HEK293 (cell line): ENCODE measurements around the gene FHIT.

Experiments used
- BCL11A ChIP-seq: fragments of 450-650 bp; formaldehyde crosslinking; IDR thresholded peaks from 2 replicates; pipeline ENCODE4 v1.5.1; 2016; ENCODE audit warnings: low read depth, missing biosample characterization, missing genetic modification characterization
- PRDM4 ChIP-seq: fragments of 450-650 bp; formaldehyde crosslinking; IDR thresholded peaks from 2 replicates; pipeline ENCODE4 v1.5.1; 2017; ENCODE audit warnings: missing biosample characterization, missing genetic modification characterization
- PRDM6 ChIP-seq: fragments of 450-650 bp; formaldehyde crosslinking; IDR thresholded peaks from 2 replicates; pipeline ENCODE4 v1.5.1; 2017; ENCODE audit warnings: missing biosample characterization, missing genetic modification characterization
- SETDB1 ChIP-seq: IDR thresholded peaks from one replicate; pipeline ENCODE4 v1.6.1; 2017; ENCODE audit warnings: mild to moderate bottlenecking, low read length, moderate library complexity, mixed read lengths; ENCODE audit not compliant: insufficient read length
- ZBTB10 ChIP-seq: fragments of 450-650 bp; formaldehyde crosslinking; IDR thresholded peaks from 2 replicates; pipeline ENCODE4 v1.5.1; 2016; ENCODE audit warnings: missing biosample characterization, missing genetic modification characterization
- ZFP37 ChIP-seq: fragments of 450-650 bp; formaldehyde crosslinking; IDR thresholded peaks from 2 replicates; pipeline ENCODE4 v1.5.1; 2016; ENCODE audit warnings: missing biosample characterization, missing genetic modification characterization
- ZNF112 ChIP-seq: fragments of 450-650 bp; formaldehyde crosslinking; IDR thresholded peaks from 2 replicates; pipeline ENCODE4 v1.5.0; 2017; ENCODE audit warnings: missing biosample characterization, missing genetic modification characterization
- ZNF148 ChIP-seq: fragments of 450-650 bp; formaldehyde crosslinking; IDR thresholded peaks from 2 replicates; pipeline ENCODE4 v1.5.0; 2017; ENCODE audit warnings: missing biosample characterization, missing genetic modification characterization, borderline replicate concordance
- ZNF16 ChIP-seq: fragments of 450-650 bp; formaldehyde crosslinking; IDR thresholded peaks from 2 replicates; pipeline ENCODE4 v1.5.1; 2016; ENCODE audit warnings: low read depth, missing biosample characterization, missing genetic modification characterization
- ZNF19 ChIP-seq: fragments of 450-650 bp; formaldehyde crosslinking; IDR thresholded peaks from 2 replicates; pipeline ENCODE4; 2016; ENCODE audit warnings: missing biosample characterization, missing genetic modification characterization, low read depth
- ZNF266 ChIP-seq: fragments of 450-650 bp; formaldehyde crosslinking; IDR thresholded peaks from 2 replicates; pipeline ENCODE4 v1.5.1; 2016; ENCODE audit warnings: missing biosample characterization, missing genetic modification characterization, low read depth
- ZNF48 ChIP-seq: fragments of 450-650 bp; formaldehyde crosslinking; IDR thresholded peaks from 2 replicates; pipeline ENCODE4 v1.5.1; 2016; ENCODE audit warnings: missing biosample characterization, missing genetic modification characterization
- ZNF518A ChIP-seq: fragments of 450-650 bp; formaldehyde crosslinking; conservative IDR thresholded peaks from 2 replicates; pipeline ENCODE4 v1.5.1; 2016; ENCODE audit warnings: low read depth, missing biosample characterization, missing genetic modification characterization
- ZNF530 ChIP-seq: fragments of 450-650 bp; formaldehyde crosslinking; IDR thresholded peaks from 2 replicates; pipeline ENCODE4 v1.5.1; 2016; ENCODE audit warnings: low read depth, missing biosample characterization, missing genetic modification characterization
- ZNF549 ChIP-seq: fragments of 450-650 bp; IDR thresholded peaks from 2 replicates; pipeline ENCODE4 v1.5.1; 2018; ENCODE audit warnings: missing biosample characterization, missing genetic modification characterization, mild to moderate bottlenecking, inconsistent platforms, moderate library complexity
- ZNF558 ChIP-seq: fragments of 450-650 bp; formaldehyde crosslinking; IDR thresholded peaks from 2 replicates; pipeline ENCODE4 v1.5.1; 2016; ENCODE audit warnings: missing biosample characterization, missing genetic modification characterization
- ZNF585B ChIP-seq: fragments of 450-650 bp; formaldehyde crosslinking; IDR thresholded peaks from 2 replicates; pipeline ENCODE4 v1.5.1; 2016; ENCODE audit warnings: missing biosample characterization, missing genetic modification characterization
- ZNF621 ChIP-seq: fragments of 450-650 bp; formaldehyde crosslinking; IDR thresholded peaks from 2 replicates; pipeline ENCODE4 v1.5.1; 2017; ENCODE audit warnings: missing biosample characterization, missing genetic modification characterization
- ZNF623 ChIP-seq: fragments of 450-650 bp; formaldehyde crosslinking; IDR thresholded peaks from 2 replicates; pipeline ENCODE4 v1.5.1; 2016; ENCODE audit warnings: missing biosample characterization, missing genetic modification characterization
- ZNF639 ChIP-seq: fragments of 450-650 bp; formaldehyde crosslinking; IDR thresholded peaks from 2 replicates; pipeline ENCODE4 v1.5.1; 2016; ENCODE audit warnings: missing biosample characterization, missing genetic modification characterization
- ZNF677 ChIP-seq: fragments of 450-650 bp; IDR thresholded peaks from 2 replicates; pipeline ENCODE4 v1.5.0; 2018; ENCODE audit warnings: missing biosample characterization, mild to moderate bottlenecking, missing genetic modification characterization, moderate library complexity
- ZSCAN18 ChIP-seq: fragments of 450-650 bp; formaldehyde crosslinking; IDR thresholded peaks from 2 replicates; pipeline ENCODE4 v1.5.1; 2016; ENCODE audit warnings: missing biosample characterization, missing genetic modification characterization
- ZSCAN23 ChIP-seq: fragments of 450-650 bp; formaldehyde crosslinking; IDR thresholded peaks from 2 replicates; pipeline ENCODE4 v1.5.1; 2016; ENCODE audit warnings: missing biosample characterization, missing genetic modification characterization

Gene FHIT

GRCh38 chr3:60931452-60931851 lies 319.8 kb downstream of the FHIT start (continued):
- TF ChIP-seq PRDM4 (tag by site-specific recombination) (peak; percentile 45; the same call in 1 of the 2 replicates), ZNF558 (tag by site-specific recombination) (no peak), ZSCAN18 (tag by site-specific recombination) (no peak), ZNF48 (tag by site-specific recombination) (no peak), PRDM6 (tag by site-specific recombination) (peak; percentile 82), ZNF19 (tag by site-specific recombination) (no peak), ZNF16 (no peak), SETDB1 (no peak), ZNF677 (tag by site-specific recombination) (no peak), ZNF148 (no peak), ZNF549 (tag by site-specific recombination) (no peak), ZNF639 (no peak), ZNF623 (tag by site-specific recombination) (no peak), BCL11A (tag by site-specific recombination) (no peak), ZFP37 (no peak), ZNF585B (tag by site-specific recombination) (no peak), ZNF266 (tag by site-specific recombination) (no peak), ZSCAN23 (tag by site-specific recombination) (no peak), ZNF621 (tag by site-specific recombination) (no peak), ZNF518A (tag by site-specific recombination) (no peak), ZNF530 (no peak), ZNF112 (tag by site-specific recombination) (no peak), ZBTB10 (no peak)
